Neural crest cell (in vitro differentiated cells): ENCODE measurements around the gene ZG16. TPM values are rescaled to one million over a fixed set of nuclear protein-coding genes. Genes with fewer than 3 reads are reported as not detected.
A peak's percentile ranks its signal among the peaks of the same experiment; 100 is the strongest.

Source experiments
- DNase-seq: peaks from one replicate; pipeline ENCODE4 v3.0.0; 2021; ENCODE audit warnings: low read depth, mixed read lengths, low spot score
- H3K27ac Mint-ChIP-seq: one replicate; pipeline ENCODE4 v1.8.0; 2021; ENCODE audit warnings: mild to moderate bottlenecking, mixed read lengths; ENCODE audit not compliant: unreplicated experiment
- H3K27me3 Mint-ChIP-seq: 2 replicates; pipeline ENCODE4 v1.8.0; 2021; ENCODE audit warnings: low read depth, mild to moderate bottlenecking, mixed read lengths
- H3K36me3 Mint-ChIP-seq: 2 replicates; pipeline ENCODE4 v1.8.0; 2021; ENCODE audit warnings: low read depth, mild to moderate bottlenecking, mixed read lengths
- H3K4me1 Mint-ChIP-seq: 2 replicates; pipeline ENCODE4 v1.8.0; 2021; ENCODE audit warnings: mixed read lengths
- H3K4me3 Mint-ChIP-seq: one replicate; pipeline ENCODE4 v1.8.0; 2021; ENCODE audit warnings: mild to moderate bottlenecking, mixed read lengths
- H3K9me3 Mint-ChIP-seq: 2 replicates; pipeline ENCODE4 v1.8.0; 2021; ENCODE audit warnings: mixed read lengths
- CTCF ChIP-seq: fragments of 200-600 bp; sonication (generic); conservative IDR thresholded peaks from 2 replicates; pipeline ENCODE4 v1.5.0; 2021; ENCODE audit warnings: antibody characterized with exemption, mild to moderate bottlenecking
- total RNA-seq: library from RNA; stranded (reverse); gene quantifications from 2 replicates; pipeline ENCODE4 v1.2.1, GENCODE V29; 2021

ZG16 gene
- total RNA-seq, 1 donor from 2014 or later, result not detected

- Mint-ChIP-seq H3K9me3 (no peaks in the 10 kb centered on the region), H3K27ac (peak within 1 kb of the TSS; percentile 100), H3K4me1 (peaks cover 46% of the 10 kb centered on the region), H3K4me3 (peak within 1 kb of the TSS; percentile 94), H3K36me3 (peaks cover 21% of the 10 kb centered on the region), H3K27me3 (peaks cover 21% of the 10 kb centered on the region)
- TF ChIP-seq CTCF, result no peak
- DNase-seq, result peak; percentile 37
Measured at GRCh38 chr16:29806099-29806579, 28.1 kb downstream of the ZG16 start, which contains the start of gene MAZ. MAZ (plus strand) TSS chr16:29806529; CDS start chr16:29806702, 173 bp downstream.

GRCh38 chr16:29806641-29807425 lies 28.8 kb downstream of the ZG16 start:
- Mint-ChIP-seq H3K27me3 (peaks cover 25% of the 10 kb centered on the region), H3K4me3 (peak overlapping the region; percentile 91), H3K27ac (no peak overlapping the region), H3K36me3 (peaks cover 17% of the 10 kb centered on the region), H3K4me1 (peaks cover 53% of the 10 kb centered on the region), H3K9me3 (no peaks in the 10 kb centered on the region)
- DNase-seq, result peak; percentile 49
- TF ChIP-seq CTCF, result no peak

GRCh38 chr16:29807426-29808218 lies 29.6 kb downstream of the ZG16 start:
- H3K4me1 Mint-ChIP-seq, result peaks cover 59% of the 10 kb centered on the region
- no peaks in the 10 kb centered on the region for H3K9me3 Mint-ChIP-seq
- peaks cover 17% of the 10 kb centered on the region for H3K36me3 Mint-ChIP-seq
- peak overlapping the region; percentile 97 for H3K27ac Mint-ChIP-seq
- peaks cover 25% of the 10 kb centered on the region for H3K27me3 Mint-ChIP-seq
- peak; percentile 71 for DNase-seq
- H3K4me3 Mint-ChIP-seq, result peak overlapping the region; percentile 91
- peak; percentile 57 for TF ChIP-seq CTCF

GRCh38 chr16:29808219-29808900 lies 30.3 kb downstream of the ZG16 start:
- Mint-ChIP-seq H3K4me3 (peak overlapping the region; percentile 91), H3K36me3 (peaks cover 17% of the 10 kb centered on the region), H3K4me1 (peaks cover 67% of the 10 kb centered on the region), H3K9me3 (no peaks in the 10 kb centered on the region), H3K27me3 (peaks cover 25% of the 10 kb centered on the region), H3K27ac (peak overlapping the region; percentile 97)
- DNase-seq, result no peak
- no peak for TF ChIP-seq CTCF
